IMR-90 (cell line): ENCODE data around the gene MRTFA. TPM values are rescaled to one million over a fixed set of nuclear protein-coding genes. Genes with fewer than 3 reads are reported as not detected.
"Not testable (repeated sequence)": the region's sequence is repeated elsewhere in the genome, so short reads cannot be mapped to it uniquely, and the experiment has no call there.

Experiments used
- ATAC-seq: fragments of 200-7000 bp; cut with Tn5 transposase; 2 replicates; pipeline ENCODE4 v1.9.1; 2020; ENCODE audit warnings: low read depth, mild to moderate bottlenecking, moderate library complexity
- BruUV-seq: library from RNA; stranded (reverse); fragments of 400-500 nt; replicated peaks from 2 replicates; lab custom pipeline; 2021; lab: Mats Ljungman, UMichigan
- CTCF ChIA-PET: fragments of 300-600 bp; formaldehyde crosslinking; extraction: SDS; loops from one replicate; lab custom pipeline; 2021; ENCODE audit warnings: antibody characterized with exemption; lab: Yijun Ruan, JAX
- POLR2A ChIA-PET: fragments of 300-600 bp; sonication (Branson Sonifier 250); formaldehyde crosslinking; loops from one replicate; lab custom pipeline; 2022; ENCODE audit warnings: antibody characterized with exemption; ENCODE audit not compliant: unreplicated experiment; lab: Charles Lee
- DNase-seq: peaks from one replicate; pipeline ENCODE4 v3.0.0; 2013
- H2AFZ ChIP-seq: replicated peaks from 2 replicates; pipeline ENCODE3; 2013; ENCODE audit warnings: low read length, mild to moderate bottlenecking; ENCODE audit not compliant: poor library complexity
- H2AK5ac ChIP-seq: 2 replicates; pipeline ENCODE4 v1.6.1; 2013; ENCODE audit warnings: low read depth, low read length, inconsistent platforms
- H2AK9ac ChIP-seq: replicated peaks from 2 replicates; pipeline ENCODE3; 2013; ENCODE audit warnings: mild to moderate bottlenecking, low read depth, low read length, moderate library complexity; ENCODE audit not compliant: poor library complexity
- H2BK120ac ChIP-seq: 2 replicates; pipeline ENCODE4 v1.6.1; 2013; ENCODE audit warnings: low read depth, low read length, inconsistent platforms
- H2BK15ac ChIP-seq: 3 replicates; pipeline ENCODE4 v1.6.1; 2013; ENCODE audit warnings: low read depth, low read length, inconsistent platforms
- H2BK20ac ChIP-seq: 2 replicates; pipeline ENCODE4 v1.6.1; 2013; ENCODE audit warnings: low read depth, mild to moderate bottlenecking, inconsistent platforms, low read length, moderate library complexity
- H2BK5ac ChIP-seq: 2 replicates; pipeline ENCODE4 v1.6.1; 2013; ENCODE audit warnings: mild to moderate bottlenecking, low read depth, low read length, inconsistent platforms; ENCODE audit not compliant: poor library complexity, severe bottlenecking
- H3K14ac ChIP-seq: replicated peaks from 2 replicates; pipeline ENCODE4 v1.6.1; 2013; ENCODE audit warnings: low read depth, low read length, inconsistent platforms
- H3K18ac ChIP-seq: 2 replicates; pipeline ENCODE4 v1.6.1; 2013; ENCODE audit warnings: low read depth, low read length, control low read depth
- H3K23ac ChIP-seq: 2 replicates; pipeline ENCODE4 v1.6.1; 2013; ENCODE audit warnings: low read depth, low read length, inconsistent platforms
- H3K27ac ChIP-seq: 2 replicates; pipeline ENCODE4 v1.5.1; 2013; ENCODE audit warnings: mild to moderate bottlenecking, control low read depth, low read length; ENCODE audit not compliant: insufficient read depth
- H3K27me3 ChIP-seq: 2 replicates; pipeline ENCODE4 v1.6.1; 2013; ENCODE audit warnings: low read length; ENCODE audit not compliant: control insufficient read depth, insufficient read depth
- H3K36me3 ChIP-seq: 2 replicates; pipeline ENCODE4 v1.6.1; 2013; ENCODE audit warnings: low read length, mixed read lengths; ENCODE audit not compliant: control insufficient read depth, insufficient read depth
- H3K4ac ChIP-seq: 2 replicates; pipeline ENCODE4 v1.6.1; 2013; ENCODE audit warnings: low read depth, low read length, inconsistent platforms
- H3K4me1 ChIP-seq: 2 replicates; pipeline ENCODE4 v1.6.1; 2013; ENCODE audit warnings: low read length, mixed read lengths; ENCODE audit not compliant: control insufficient read depth, insufficient read depth
- H3K4me2 ChIP-seq: 2 replicates; pipeline ENCODE4 v1.6.1; 2013; ENCODE audit warnings: low read depth, mild to moderate bottlenecking, control low read depth, low read length, moderate library complexity
- H3K4me3 ChIP-seq: 2 replicates; pipeline ENCODE4 v1.5.1; 2013; ENCODE audit warnings: low read depth, mild to moderate bottlenecking, control low read depth, low read length, moderate library complexity; ENCODE audit not compliant: insufficient read depth
- H3K56ac ChIP-seq: 2 replicates; pipeline ENCODE4 v1.6.1; 2013; ENCODE audit warnings: low read length, inconsistent platforms; ENCODE audit not compliant: insufficient read depth; ENCODE audit errors: extremely low read depth
- H3K79me1 ChIP-seq, 2 experiments: 2 replicates each; pipeline ENCODE4 v1.6.1; 2013; ENCODE audit warnings: low read length in 2 of 2, inconsistent platforms in 1 of 2, low read depth in 1 of 2
- H3K9ac ChIP-seq: 2 replicates; pipeline ENCODE4 v1.6.1; 2013; ENCODE audit warnings: low read depth, low read length, control low read depth
- H3K9me1 ChIP-seq: 2 replicates; pipeline ENCODE4 v1.6.1; 2013; ENCODE audit warnings: low read length, inconsistent platforms; ENCODE audit not compliant: insufficient read depth
- H3K9me3 ChIP-seq: 2 replicates; pipeline ENCODE4 v1.6.1; 2013; ENCODE audit warnings: low read length; ENCODE audit not compliant: control insufficient read depth, insufficient read depth
- H4K20me1 ChIP-seq: 2 replicates; pipeline ENCODE4 v1.6.1; 2013; ENCODE audit warnings: low read length, inconsistent platforms; ENCODE audit not compliant: insufficient read depth
- H4K5ac ChIP-seq: 2 replicates; pipeline ENCODE4 v1.6.1; 2013; ENCODE audit warnings: mild to moderate bottlenecking, low read depth, low read length, control low read depth
- H4K8ac ChIP-seq, 2 experiments: 2 replicates each; pipeline ENCODE4 v1.6.1; 2013; ENCODE audit warnings: low read depth in 2 of 2, low read length in 2 of 2, control low read depth in 1 of 2, inconsistent platforms in 1 of 2
- H4K91ac ChIP-seq: 2 replicates; pipeline ENCODE4 v1.6.1; 2013; ENCODE audit warnings: low read depth, low read length, inconsistent platforms; ENCODE audit not compliant: insufficient read depth
- WGBS, 2 experiments: methylation state at CpG; one replicate each; pipeline versions ENCODE4 v1.1.5 to v1.1.7; 2013; ENCODE audit warnings: missing lambda C conversion rate in 2 of 2; ENCODE audit not compliant: insufficient read length in 1 of 2; ENCODE audit errors: extremely low coverage in 2 of 2; 5-methylcytosine and 5-hydroxymethylcytosine counted together
- dilution Hi-C: fragments of 300-500 bp; cut with HindIII; formaldehyde crosslinking; loops from one replicate; pipeline ENCODE4 v1.14.3; 2018; ENCODE audit warnings: low sequenced_read_pairs; ENCODE audit not compliant: unreplicated experiment
- in situ Hi-C: fragments of 300-500 bp; cut with MboI; formaldehyde crosslinking; loops from 3 replicates; pipeline ENCODE4 v1.14.3; 2019; ENCODE audit warnings: low sequenced_read_pairs, inconsistent platforms, mixed read lengths
- intact Hi-C: fragments of 100-400 bp; cut with micrococcal nuclease; formaldehyde crosslinking; loops from 2 replicates; pipeline ENCODE4 v1.10.0; 2022
- polyA plus RNA-seq, 3 experiments: library from polyadenylated mRNA; depleted of rRNA; stranded (reverse); fragments of >200 nt; gene quantifications; 2 replicates each; pipeline ENCODE4 v1.2.3, GENCODE V29; 2012; ENCODE audit warnings: low replicate concordance in 1 of 3
- total RNA-seq: library from RNA; depleted of rRNA; stranded (reverse); fragments of >200 nt; gene quantifications from 2 replicates; pipeline ENCODE4 v1.2.3, GENCODE V29; 2012

MRTFA gene
- total and polyA plus RNA-seq, 2 of the 4 experiments (the other 2 are of a cell fraction) = 12.5 to 17.2 TPM

GRCh38 chr22:40625794-40626193 lies 10.7 kb downstream of the MRTFA start:
- DNase-seq, H3K18ac ChIP-seq, H4K8ac ChIP-seq, in situ Hi-C loops, POLR2A ChIA-PET, H3K4me3 ChIP-seq, H3K27me3 ChIP-seq, H2BK20ac ChIP-seq, H2AFZ ChIP-seq, H4K91ac ChIP-seq, H3K23ac ChIP-seq, H4K5ac ChIP-seq, BruUV-seq, ATAC-seq, H3K36me3 ChIP-seq, dilution Hi-C loops, H3K14ac ChIP-seq, H3K56ac ChIP-seq, H3K27ac ChIP-seq, CTCF ChIA-PET, H3K9me3 ChIP-seq, intact Hi-C loops, H3K4ac ChIP-seq, H2BK5ac ChIP-seq, H3K4me2 ChIP-seq, H3K9ac ChIP-seq, H2BK15ac ChIP-seq, H2BK120ac ChIP-seq, H2AK9ac ChIP-seq: not testable (repeated sequence)
- H3K9me1 ChIP-seq = peaks cover 25% of the 10 kb centered on the region
- peaks cover 10 to 83% of the 10 kb centered on the region in 2 experiments for H3K79me1 ChIP-seq
- 0 out of 2 replicates have a peak overlapping the region, but pooled peaks have one; percentile 9 for H2AK5ac ChIP-seq
- peaks cover 89% of the 10 kb centered on the region for H4K20me1 ChIP-seq
- WGBS, 2 experiments = no CpG with 5 or more reads among the region's 3 CpGs
- H3K4me1 ChIP-seq = peaks cover 11% of the 10 kb centered on the region

GRCh38 chr22:40625281-40625680 lies 11.2 kb downstream of the MRTFA start:
- H2BK20ac ChIP-seq, H2BK5ac ChIP-seq, H3K18ac ChIP-seq, H2BK15ac ChIP-seq, H3K27me3 ChIP-seq, H2AFZ ChIP-seq, H2BK120ac ChIP-seq, H3K4me3 ChIP-seq, dilution Hi-C loops, intact Hi-C loops, ATAC-seq, POLR2A ChIA-PET, H3K14ac ChIP-seq, H3K23ac ChIP-seq, DNase-seq, H3K4me1 ChIP-seq, H3K4me2 ChIP-seq, H4K5ac ChIP-seq, in situ Hi-C loops, H3K36me3 ChIP-seq, H3K9me3 ChIP-seq, H2AK9ac ChIP-seq, H4K91ac ChIP-seq, H3K4ac ChIP-seq, H4K8ac ChIP-seq, BruUV-seq, H3K27ac ChIP-seq, H3K56ac ChIP-seq, H3K9ac ChIP-seq: not testable (repeated sequence)
- no CpG with 5 or more reads among the region's 3 CpGs for whole genome bisulfite sequencing, 2 experiments
- CTCF ChIA-PET = interaction anchor here (0.5 kb wide), 1 partner anchor 10 kb away, joined by 3 read pairs; no protein-coding TSS in a partner anchor
- Histone ChIP-seq H4K20me1 (peaks cover 89% of the 10 kb centered on the region), H3K9me1 (peaks cover 23% of the 10 kb centered on the region), H2AK5ac (peak overlapping the region; percentile 35; the same call in 1 of the 2 replicates), H3K79me1 (peaks cover 10 to 82% of the 10 kb centered on the region in 2 experiments)
